ENCODE measurements around the gene KCNN2. TPM values are rescaled to one million over a fixed set of nuclear protein-coding genes. Genes with fewer than 3 reads are reported as not detected.

Gene KCNN2
- total RNA-seq: under 0.01 TPM

DNA sequence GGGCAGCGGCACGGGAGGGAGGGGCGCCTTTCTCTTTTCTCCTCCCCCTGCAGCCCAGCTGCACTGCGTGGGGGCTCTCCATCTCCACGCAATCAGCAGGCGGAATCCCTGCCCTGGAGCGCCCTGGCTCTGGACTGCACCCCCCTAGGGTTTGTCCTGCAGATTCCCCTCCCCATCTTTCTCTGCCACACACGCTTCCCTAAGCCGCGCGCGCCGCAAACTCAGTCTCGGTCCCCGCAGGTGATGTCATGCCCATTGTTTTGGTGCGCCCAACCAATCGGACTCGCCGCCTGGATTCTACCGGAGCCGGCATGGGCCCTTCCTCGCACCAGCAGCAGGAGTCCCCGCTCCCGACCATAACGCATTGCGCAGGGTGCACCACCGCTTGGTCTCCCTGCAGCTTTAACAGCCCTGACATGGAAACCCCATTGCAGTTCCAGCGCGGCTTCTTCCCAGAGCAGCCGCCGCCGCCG, at the start of gene KCNN2:
Gene KCNN2, plus strand, starts transcription at position 347 of the 473 bp plus-strand sequence. Its CDS starts 70 bp downstream, at position 417.
- DNase-seq (ENCODE audit: low read depth in 2 of 3, low spot score in 2 of 3): peak in 1 of 3 donors; percentile 45

DNA sequence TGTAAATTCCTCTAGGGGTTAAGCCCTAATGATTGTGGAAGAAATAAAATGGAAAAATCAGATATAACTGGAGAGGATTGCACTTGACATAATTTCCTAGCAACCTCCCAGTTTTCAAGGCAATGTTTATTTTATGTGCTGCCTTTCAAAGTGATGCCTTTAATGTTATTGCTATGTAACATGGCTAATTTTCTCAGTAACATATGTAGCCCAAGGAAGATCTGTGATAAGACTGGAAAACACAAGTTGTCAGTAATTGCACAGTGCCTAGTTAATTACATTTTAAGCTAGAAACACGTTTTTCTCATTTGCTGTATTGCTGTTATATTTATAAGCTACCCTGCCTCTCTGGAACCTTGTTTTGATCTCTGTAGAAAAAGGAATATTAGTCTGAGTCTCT, 49.2 kb upstream of the KCNN2 start:
- DNase-seq (ENCODE audit: low read depth in 2 of 3, low spot score in 2 of 3): no peak

GRCh38 chr5:114314061-114314460, 47.8 kb upstream of the KCNN2 start:
- no peak for DNase-seq (ENCODE audit: low read depth in 2 of 3, low spot score in 2 of 3)

- no peak for DNase-seq (ENCODE audit: low read depth in 2 of 3, low spot score in 2 of 3)
Observed at GRCh38 chr5:114316167-114316566, 45.7 kb upstream of the KCNN2 start.

GRCh38 chr5:114317751-114318150, 44.1 kb upstream of the KCNN2 start:
- DNase-seq (ENCODE audit: low read depth in 2 of 3, low spot score in 2 of 3): no peak

DNA sequence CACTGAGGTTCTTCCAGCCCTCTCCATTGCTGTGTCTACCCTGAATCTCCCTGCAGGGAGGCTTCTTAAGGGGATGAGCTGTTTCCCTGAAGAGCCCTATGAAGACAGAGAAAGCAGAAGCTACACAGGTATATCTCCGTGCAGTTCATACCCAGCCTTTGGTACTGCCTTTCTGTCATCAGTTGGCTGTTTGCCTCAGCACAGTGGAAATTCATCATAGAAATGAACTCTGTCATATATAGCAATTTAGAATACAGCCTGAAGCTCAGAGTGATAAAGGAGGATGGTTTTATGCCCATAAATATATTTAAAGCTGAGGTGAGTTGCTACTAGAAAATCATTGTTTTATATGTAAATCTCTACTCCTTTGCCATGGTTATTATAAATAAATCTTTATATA, 42.6 kb upstream of the KCNN2 start:
- no peak for DNase-seq (ENCODE audit: low read depth in 2 of 3, low spot score in 2 of 3)

GRCh38 chr5:114319821-114320220, 42.0 kb upstream of the KCNN2 start:
- no peak for DNase-seq (ENCODE audit: low read depth in 2 of 3, low spot score in 2 of 3)

DNA sequence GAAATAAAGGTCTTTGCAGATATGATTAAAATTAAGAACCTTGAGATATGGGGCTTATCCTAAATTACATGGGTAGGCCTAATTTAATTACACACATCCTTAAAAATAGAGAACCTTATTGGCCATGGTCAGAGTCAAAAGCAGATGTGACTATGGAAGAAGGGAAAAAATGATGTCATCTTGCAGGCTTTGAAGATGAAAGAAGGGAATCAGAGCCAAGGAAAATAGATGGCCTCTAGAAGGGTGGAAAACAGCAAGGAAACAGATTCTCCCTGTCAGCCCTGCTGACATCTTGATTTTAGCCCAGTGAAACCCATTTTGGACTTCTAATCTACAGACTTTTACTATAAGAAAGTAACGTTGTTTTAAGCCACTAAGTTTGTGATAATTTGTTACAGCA, 37.6 kb upstream of the KCNN2 start:
- no peak for DNase-seq (ENCODE audit: low read depth in 2 of 3, low spot score in 2 of 3)

- DNase-seq (ENCODE audit: low read depth in 2 of 3, low spot score in 2 of 3): no peak
Observed at GRCh38 chr5:114325541-114325940, 36.3 kb upstream of the KCNN2 start.

DNA sequence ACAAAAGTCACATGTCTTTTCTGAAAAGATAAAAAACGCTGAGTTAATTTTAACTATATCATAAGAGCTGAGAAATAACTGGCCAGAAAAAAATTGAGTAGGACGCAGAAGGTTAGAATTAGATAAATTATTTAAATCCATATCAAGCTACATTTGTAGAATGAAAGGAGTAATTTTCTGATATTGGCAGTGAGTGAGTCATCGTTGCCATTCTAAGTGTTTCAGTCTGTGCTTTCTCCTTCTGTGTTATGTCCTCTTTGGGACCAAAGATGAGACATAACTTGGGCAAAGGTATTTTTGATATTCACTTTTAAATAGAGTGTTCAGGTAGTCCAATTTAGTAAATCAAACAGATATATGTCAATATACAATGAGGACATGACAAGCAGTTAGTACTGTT, 34.4 kb upstream of the KCNN2 start:
- DNase-seq (ENCODE audit: low read depth in 2 of 3, low spot score in 2 of 3): no peak

GRCh38 chr5:114327987-114328386, 33.9 kb upstream of the KCNN2 start:
- DNase-seq (ENCODE audit: low read depth in 2 of 3, low spot score in 2 of 3): no peak

GRCh38 chr5:114330916-114331531, 30.8 kb upstream of the KCNN2 start:
- no peak for DNase-seq (ENCODE audit: low read depth in 2 of 3, low spot score in 2 of 3)

- no peak for DNase-seq (ENCODE audit: low read depth in 2 of 3, low spot score in 2 of 3)
Observed at GRCh38 chr5:114332493-114332892, 29.4 kb upstream of the KCNN2 start.

DNA sequence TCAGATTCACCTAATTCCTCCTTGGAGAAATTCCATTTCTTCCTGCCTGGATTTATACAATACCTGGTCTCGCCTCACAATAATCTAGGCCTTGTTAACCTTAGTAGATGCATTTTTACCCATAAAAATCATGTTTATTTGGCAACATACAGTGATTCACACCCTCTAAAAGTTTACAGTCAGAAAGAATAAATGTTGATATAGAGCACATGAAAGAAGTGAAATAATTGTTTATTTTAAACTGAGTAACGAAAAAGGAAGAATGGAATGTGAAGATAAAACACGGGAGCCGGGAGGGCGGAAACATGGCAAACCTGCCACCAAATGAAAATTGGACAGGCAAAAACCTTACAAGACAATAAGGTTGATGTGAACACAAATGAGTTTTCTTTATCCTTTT, 28.9 kb upstream of the KCNN2 start:
- no peak for DNase-seq (ENCODE audit: low read depth in 2 of 3, low spot score in 2 of 3)

GRCh38 chr5:114335391-114335790, 26.5 kb upstream of the KCNN2 start:
- no peak for DNase-seq (ENCODE audit: low read depth in 2 of 3, low spot score in 2 of 3)

GRCh38 chr5:114339108-114339507, 22.8 kb upstream of the KCNN2 start:
- DNase-seq (ENCODE audit: low read depth in 2 of 3, low spot score in 2 of 3): no peak

- no peak for DNase-seq (ENCODE audit: low read depth in 2 of 3, low spot score in 2 of 3)
Observed at GRCh38 chr5:114346181-114346580, 15.7 kb upstream of the KCNN2 start.

GRCh38 chr5:114355086-114355830, 6.6 kb upstream of the KCNN2 start:
- no peak for DNase-seq (ENCODE audit: low read depth in 2 of 3, low spot score in 2 of 3)

- no peak for DNase-seq (ENCODE audit: low read depth in 2 of 3, low spot score in 2 of 3)
Observed at GRCh38 chr5:114358329-114358728, 3.5 kb upstream of the KCNN2 start.

DNA sequence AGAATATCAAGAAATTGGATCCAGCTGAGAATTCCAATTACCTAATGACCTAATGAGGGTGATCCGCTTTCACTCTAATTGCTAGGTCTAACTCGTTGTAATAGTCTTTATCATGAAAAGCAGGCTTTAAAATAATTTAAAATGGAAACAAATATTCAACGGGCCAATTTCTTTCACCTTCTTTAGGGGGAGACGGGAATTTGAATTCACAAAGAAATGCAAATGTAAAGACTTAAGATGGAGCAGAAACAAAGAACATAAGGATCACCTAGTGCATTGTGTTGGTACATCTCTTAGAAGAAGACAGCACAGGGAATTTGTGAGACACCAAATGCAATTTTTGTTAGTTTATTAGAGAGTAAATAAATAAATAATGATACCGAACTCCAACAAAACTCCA, 1.5 kb upstream of the KCNN2 start:
- no peak for DNase-seq (ENCODE audit: low read depth in 2 of 3, low spot score in 2 of 3)

DNA sequence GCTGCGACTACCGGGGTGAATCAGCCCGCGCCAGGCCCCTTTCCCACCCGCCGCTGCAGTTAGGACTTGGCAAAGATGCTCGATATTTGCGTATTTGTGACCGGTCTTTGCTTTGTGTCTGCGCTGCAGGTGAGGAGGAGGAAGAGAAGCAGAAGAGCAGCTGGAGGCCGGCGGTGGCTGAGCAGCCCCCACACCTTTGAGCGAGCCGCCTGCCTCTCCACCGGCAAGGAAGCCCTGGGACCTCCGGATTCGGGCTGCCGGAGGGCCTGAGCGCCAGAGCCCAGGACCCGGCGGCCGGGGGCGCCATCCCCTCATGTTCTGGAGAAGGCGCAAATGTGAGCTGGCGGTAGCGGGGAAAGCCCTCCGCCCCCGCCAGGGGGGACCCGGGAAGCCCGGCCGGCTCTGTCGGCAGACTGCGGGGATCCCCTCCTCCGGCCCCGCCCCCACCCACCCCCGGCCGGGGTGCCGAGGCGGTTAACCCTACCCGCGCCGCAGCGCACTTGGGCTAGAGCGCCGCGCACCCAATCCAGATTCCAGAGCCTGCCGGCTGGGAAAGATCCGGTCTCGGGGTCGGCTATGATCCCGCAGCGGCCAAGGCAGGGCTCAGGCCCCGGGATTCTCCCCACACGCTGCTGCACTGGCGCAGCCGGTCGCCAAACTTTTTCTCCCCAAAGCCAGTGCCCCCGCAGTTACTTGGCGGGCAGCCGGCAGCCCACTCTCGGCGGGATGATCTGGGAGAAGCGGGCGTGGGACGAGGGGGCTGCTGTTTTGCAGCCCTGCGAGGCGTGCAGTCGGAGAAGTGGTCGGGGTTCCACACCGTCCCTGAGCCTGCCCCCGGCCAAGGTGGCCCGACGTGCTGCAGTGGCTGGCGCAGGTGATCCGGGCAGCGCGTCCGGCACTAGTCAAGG, 800 bp upstream of the KCNN2 start:
- DNase-seq (ENCODE audit: low read depth in 2 of 3, low spot score in 2 of 3): no peak
